Kidney (tissue), 14 donors: ENCODE data around the gene OBSCN. TPM values are rescaled to one million over a fixed set of nuclear protein-coding genes. Genes with fewer than 3 reads are reported as not detected.

ENCODE experiments used
- DNase-seq, 5 donors: peaks; one replicate each; pipeline ENCODE4 v3.0.0-alpha.2; 2013 to 2020
- FAIRE-seq: peaks from 2 replicates; lab custom pipeline; 2012; peaks lifted over from hg19 to GRCh38; lab: Jason Lieb, UNC
- H3K27ac ChIP-seq, 2 donors: one replicate each; pipeline ENCODE4 v1.7.0; 2013; ENCODE audit warnings: low read depth in 2 of 2, low read length in 2 of 2, inconsistent platforms in 1 of 2
- H3K27me3 ChIP-seq: one replicate; pipeline ENCODE4 v1.7.1; 2013; ENCODE audit warnings: low read length, inconsistent platforms; ENCODE audit not compliant: control insufficient read depth, insufficient read depth
- H3K36me3 ChIP-seq, 3 donors: one replicate each; pipeline versions ENCODE4 v1.7.0 to v1.7.1; 2013; ENCODE audit warnings: low read length in 3 of 3, control low read depth in 1 of 3, inconsistent platforms in 1 of 3; ENCODE audit not compliant: insufficient read depth in 3 of 3, control insufficient read depth in 2 of 3
- H3K4me1 ChIP-seq, 3 donors: one replicate each; pipeline versions ENCODE4 v1.7.0 to v1.7.1; 2013; ENCODE audit warnings: low read length in 3 of 3, inconsistent platforms in 1 of 3, low read depth in 1 of 3; ENCODE audit not compliant: control insufficient read depth in 2 of 3, insufficient read depth in 2 of 3
- H3K4me3 ChIP-seq, 3 donors: one replicate each; pipeline versions ENCODE4 v1.7.0 to v1.8.1; 2013; ENCODE audit warnings: low read length in 3 of 3, control low read depth in 1 of 3, inconsistent platforms in 1 of 3
- H3K9ac ChIP-seq, 3 donors: one replicate each; pipeline versions ENCODE4 v1.7.0 to v1.7.1; 2013; ENCODE audit warnings: low read length in 3 of 3, control low read depth in 1 of 3, inconsistent platforms in 1 of 3
- H3K9me3 ChIP-seq, 3 donors: one replicate each; pipeline versions ENCODE4 v1.7.0 to v1.7.1; 2013; ENCODE audit warnings: low read length in 3 of 3, control low read depth in 1 of 3, inconsistent platforms in 1 of 3; ENCODE audit not compliant: control insufficient read depth in 2 of 3, insufficient read depth in 1 of 3
- CTCF ChIP-seq: IDR thresholded peaks from 3 replicates; pipeline ENCODE4 v1.5.1; 2012; ENCODE audit warnings: mild to moderate bottlenecking, moderate library complexity, borderline replicate concordance; ENCODE audit not compliant: insufficient read depth; ENCODE audit errors: extremely low read depth
- intact Hi-C: fragments of 100-400 bp; cut with DNase I; formaldehyde crosslinking; loops from one replicate; pipeline ENCODE4 v1.11.1; 2022
- polyA plus RNA-seq: library from polyadenylated mRNA; stranded (reverse); fragments of 350-450 nt; fragmentation: Illumina TruSeq; extraction: RNeasy Lipid Tissue Mini Kit (QIAGEN cat#74804); gene quantifications from one replicate; pipeline ENCODE4 v1.2.3, GENCODE V29; 2014; ENCODE audit warnings: low read depth, low replicate concordance; ENCODE audit not compliant: insufficient read depth
- total RNA-seq: library from RNA; stranded (reverse); fragmentation: NEBNext Ultra II Directional; extraction: Animal tissue kit (Norgen Biotek cat#: 25700); gene quantifications from one replicate; pipeline ENCODE4 v1.2.1, GENCODE V29; 2021
- donor health status: control.
- donor health status: control.
- donor health status: control.
- donor health status: control.
- donor health status: control.
- donor health status: DM: yes; HTN: yes; CAD: no.
- donor health status: Normal renal cell carcinoma (clear cell type).

The OBSCN gene
- total and polyA plus RNA-seq, 2 donors from 2014 or later: 14.5 to 30.0 TPM

GRCh38 chr1:228209657-228210056 lies 1.8 kb downstream of the OBSCN start:
- Histone ChIP-seq H3K4me1 (peaks cover 0 to 10% (median 0%) of the 10 kb centered on the region in 3 donors), H3K9me3 (no peaks in the 10 kb centered on the region), H3K9ac (no peak overlapping the region), H3K4me3 (no peak overlapping the region), H3K27me3 (no peaks in the 10 kb centered on the region), H3K36me3 (no peaks in the 10 kb centered on the region), H3K27ac (no peak overlapping the region)
- TF ChIP-seq CTCF: no peak
- no peak for FAIRE-seq
- intact Hi-C loops: no loop called here
- DNase-seq: peak in 1 of 5 donors; percentile 33

GRCh38 chr1:228210076-228210651 lies 2.3 kb downstream of the OBSCN start:
- Histone ChIP-seq H3K27me3 (no peaks in the 10 kb centered on the region), H3K27ac (no peak overlapping the region), H3K4me3 (no peak overlapping the region), H3K4me1 (peaks cover 0 to 10% (median 0%) of the 10 kb centered on the region in 3 donors), H3K9ac (no peak overlapping the region), H3K36me3 (no peaks in the 10 kb centered on the region), H3K9me3 (no peaks in the 10 kb centered on the region)
- no peak for DNase-seq
- intact Hi-C loops: no loop called here
- FAIRE-seq: no peak
- no peak for TF ChIP-seq CTCF

GRCh38 chr1:228210712-228211530 lies 3.1 kb downstream of the OBSCN start:
- DNase-seq: no peak
- H3K27me3 ChIP-seq: no peaks in the 10 kb centered on the region
- H3K4me3 ChIP-seq: no peak overlapping the region
- no peaks in the 10 kb centered on the region for H3K9me3 ChIP-seq
- intact Hi-C loops: no loop called here
- no peak overlapping the region for H3K27ac ChIP-seq
- H3K36me3 ChIP-seq: no peaks in the 10 kb centered on the region
- peaks cover 0 to 10% (median 0%) of the 10 kb centered on the region in 3 donors for H3K4me1 ChIP-seq
- no peak for FAIRE-seq
- TF ChIP-seq CTCF: no peak
- no peak overlapping the region for H3K9ac ChIP-seq
